GM12878 (cell line): ENCODE data around the gene COL20A1. TPM values are rescaled to one million over a fixed set of nuclear protein-coding genes. Genes with fewer than 3 reads are reported as not detected.

Source experiments
- ATAC-seq: fragments of 200-7000 bp; cut with Tn5 transposase; 3 replicates; pipeline ENCODE4 v1.9.1; 2020; ENCODE audit warnings: mild to moderate bottlenecking, moderate library complexity
- BruUV-seq: library from RNA; stranded (reverse); fragments of 400-500 nt; replicated peaks from 2 replicates; lab custom pipeline; 2021; lab: Mats Ljungman, UMichigan
- CTCF ChIA-PET: fragments of 300-600 bp; sonication (Branson Sonifier 250); formaldehyde crosslinking; extraction: SDS; loops from one replicate; lab custom pipeline; 2021; ENCODE audit warnings: inconsistent platforms; lab: Yijun Ruan, JAX
- POLR2A ChIA-PET: fragments of 350-600 bp; formaldehyde crosslinking; extraction: SDS; loops from one replicate; lab custom pipeline; 2021; ENCODE audit warnings: inconsistent platforms; lab: Charles Lee
- RAD21 ChIA-PET: fragments of 300-600 bp; sonication (Branson Sonifier 250); formaldehyde crosslinking; loops from one replicate; lab custom pipeline; 2023; ENCODE audit warnings: antibody characterized with exemption; ENCODE audit not compliant: unreplicated experiment; lab: Charles Lee
- SMC1A ChIA-PET: fragments of 300-600 bp; sonication (Branson Sonifier 250); formaldehyde crosslinking; loops from one replicate; lab custom pipeline; 2023; ENCODE audit not compliant: unreplicated experiment, uncharacterized antibody; lab: Charles Lee
- DNase-seq: peaks from one replicate; pipeline ENCODE4 v3.0.0-alpha.2; 2011; ENCODE audit warnings: low read depth, low spot score
- FAIRE-seq: peaks from 3 replicates; lab custom pipeline; 2011; peaks lifted over from hg19 to GRCh38; lab: Jason Lieb, UNC
- H2AFZ ChIP-seq: 2 replicates; pipeline ENCODE4 v1.6.0; 2011; ENCODE audit warnings: low read depth, low read length, control low read depth; ENCODE audit not compliant: control insufficient read depth
- H3K27ac ChIP-seq: 2 replicates; pipeline ENCODE4 v1.5.1; 2011; ENCODE audit warnings: control low read depth; ENCODE audit not compliant: control insufficient read depth, insufficient read depth
- H3K27me3 ChIP-seq, 2 experiments: replicated peaks in 1 of 2; 2 replicates each; pipeline versions ENCODE4 v1.6.0 to v1.6.1; 2011; ENCODE audit warnings: low read length in 1 of 2; ENCODE audit not compliant: control insufficient read depth in 2 of 2, insufficient read depth in 2 of 2
- H3K36me3 ChIP-seq, 2 experiments: 2 replicates each; pipeline ENCODE4 v1.5.1; 2011; ENCODE audit warnings: low read length in 1 of 2; ENCODE audit not compliant: control insufficient read depth in 2 of 2, insufficient read depth in 2 of 2
- H3K4me1 ChIP-seq: 2 replicates; pipeline ENCODE4 v1.6.1; 2011; ENCODE audit warnings: mild to moderate bottlenecking, low read length, moderate library complexity, mixed read lengths; ENCODE audit not compliant: control insufficient read depth, insufficient read depth
- H3K4me2 ChIP-seq: 2 replicates; pipeline ENCODE4 v1.6.0; 2011; ENCODE audit warnings: control low read depth; ENCODE audit not compliant: control insufficient read depth, insufficient read depth
- H3K4me3 ChIP-seq: fragments of 200-600 bp; sonication (generic); 2 replicates; pipeline ENCODE4 v1.5.1; 2016
- H3K79me2 ChIP-seq: 2 replicates; pipeline ENCODE4 v1.6.0; 2011; ENCODE audit warnings: low read length; ENCODE audit not compliant: control insufficient read depth, insufficient read depth
- H3K9ac ChIP-seq: 2 replicates; pipeline ENCODE4 v1.8.0; 2011; ENCODE audit warnings: low read length, control low read depth, mixed read lengths; ENCODE audit not compliant: control insufficient read depth, insufficient read depth
- H3K9me3 ChIP-seq: replicated peaks from 3 replicates; pipeline ENCODE4 v1.5.1; 2011; ENCODE audit warnings: mild to moderate bottlenecking, low read length; ENCODE audit not compliant: control insufficient read depth, insufficient read depth
- H4K20me1 ChIP-seq: 2 replicates; pipeline ENCODE4 v1.6.0; 2011; ENCODE audit not compliant: control insufficient read depth, insufficient read depth
- BACH1 ChIP-seq: fragments of 450-650 bp; IDR thresholded peaks from 2 replicates; pipeline ENCODE4 v1.6.1; 2017; ENCODE audit warnings: mild to moderate bottlenecking, borderline replicate concordance
- HCFC1 ChIP-seq: fragments of 150-350 bp; IDR thresholded peaks from 2 replicates; pipeline ENCODE4 v1.6.1; 2014; ENCODE audit warnings: low read length
- KDM1A ChIP-seq: fragments of 200-600 bp; sonication (generic); IDR thresholded peaks from 2 replicates; pipeline ENCODE4 v1.6.1; 2016; ENCODE audit warnings: borderline replicate concordance
- PAX8 ChIP-seq: fragments of 450-650 bp; IDR thresholded peaks from 2 replicates; pipeline ENCODE4 v1.6.1; 2017; ENCODE audit warnings: mild to moderate bottlenecking, moderate library complexity
- POLR2A ChIP-seq: IDR thresholded peaks from 2 replicates; pipeline ENCODE4 v1.6.1; 2011; ENCODE audit warnings: low read depth, mild to moderate bottlenecking, low read length
- POLR2AphosphoS5 ChIP-seq: IDR thresholded peaks from 2 replicates; pipeline ENCODE4 v1.6.1; 2011; ENCODE audit warnings: mild to moderate bottlenecking, low read length, inconsistent platforms
- SPI1 ChIP-seq: IDR thresholded peaks from 2 replicates; pipeline ENCODE4 v1.6.1; 2011; ENCODE audit warnings: low read depth, mild to moderate bottlenecking, low read length, moderate library complexity, borderline replicate concordance; ENCODE audit not compliant: insufficient read depth
- SRF ChIP-seq, 2 experiments: IDR thresholded peaks; 2 replicates each; pipeline ENCODE4 v1.6.1; 2011; ENCODE audit warnings: low read depth in 2 of 2, low read length in 2 of 2, mild to moderate bottlenecking in 1 of 2, moderate library complexity in 1 of 2
- ZNF384 ChIP-seq: IDR thresholded peaks from 2 replicates; pipeline ENCODE4 v1.6.1; 2012; ENCODE audit warnings: low read depth, mild to moderate bottlenecking, low read length, improper control_type of control experiment, borderline replicate concordance
- WGBS: methylation state at CpG from one replicate; pipeline ENCODE4 v1.1.6; 2016; ENCODE audit warnings: low lambda C conversion rate; ENCODE audit not compliant: insufficient replicate concordance, insufficient coverage; ENCODE audit errors: missing lambda C conversion rate; 5-methylcytosine and 5-hydroxymethylcytosine counted together
- in situ Hi-C: fragments of 300-500 bp; cut with MboI; formaldehyde crosslinking; loops from 9 replicates; pipeline ENCODE4 v1.14.3; 2018; ENCODE audit warnings: mixed read lengths
- intact Hi-C: fragments of 100-400 bp; cut with micrococcal nuclease; formaldehyde crosslinking; loops from one replicate; pipeline ENCODE4 v1.14.2; 2022; ENCODE audit not compliant: unreplicated experiment
- polyA plus RNA-seq, 11 experiments: library from polyadenylated mRNA; depleted of rRNA in 4 of 11; unstranded in 6 of 11; stranded (reverse) in 5 of 11; fragments of >200 nt; fragmentation: Nextera tagmentation in 4 of 11; fragmentation: Illumina TruSeq in 1 of 11; extraction: Ambion mirVana in 4 of 11; extraction: Trizol in 1 of 11; gene quantifications; 1 replicate in 1 of 11; 2 replicates in 10 of 11; pipeline versions ENCODE4 v1.2.1 to v1.2.3, GENCODE V29; 2011 to 2016; ENCODE audit warnings: inconsistent platforms in 2 of 11, missing spikeins in 2 of 11, low read depth in 1 of 11
- total RNA-seq, 4 experiments: library from RNA; depleted of rRNA in 3 of 4; stranded (reverse); fragments of >200 nt in 3 of 4; fragmentation: Illumina TruSeq in 1 of 4; extraction: Trizol in 1 of 4; gene quantifications; 2 replicates each; pipeline versions ENCODE4 v1.2.1 to v1.2.3, GENCODE V29; 2013 to 2021
- TF ChIP-seq, protein P1 (sequence below): fragments of 450-650 bp; conservative IDR thresholded peaks from 2 replicates; pipeline ENCODE4 v1.6.1; 2017; ENCODE audit warnings: mild to moderate bottlenecking, moderate library complexity
- TF ChIP-seq, protein P2 (sequence below): fragments of 450-650 bp; IDR thresholded peaks from 2 replicates; pipeline ENCODE4 v1.6.1; 2017; ENCODE audit warnings: antibody characterized with exemption, mild to moderate bottlenecking, moderate library complexity

COL20A1 gene
- total and polyA plus RNA-seq, 10 of the 15 experiments (the other 5 are each of a cell fraction or from before 2014, with no cell fraction given) = not detected

DNA sequence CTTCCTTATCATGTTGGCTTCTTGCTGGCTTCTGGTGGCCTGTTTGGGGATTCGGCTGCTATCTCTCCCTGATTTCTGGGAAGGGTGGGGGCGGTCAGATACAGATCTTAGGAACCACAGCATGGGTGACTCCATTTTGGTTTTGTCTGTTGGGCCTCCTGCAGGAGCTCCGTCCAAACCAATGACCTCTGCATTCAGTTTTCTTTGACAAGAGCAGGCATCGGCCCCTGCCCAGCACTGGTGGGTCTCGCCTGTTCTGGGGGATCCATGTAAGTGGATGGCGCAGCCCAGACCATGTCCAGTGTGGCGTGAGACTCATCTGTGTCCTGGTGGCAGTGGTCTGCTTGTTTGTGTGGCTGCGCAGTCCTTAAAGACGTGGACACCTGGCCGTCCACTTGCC is 29.0 kb upstream of the COL20A1 start:
- SMC1A ChIA-PET = no interaction called here
- CTCF ChIA-PET = no interaction called here
- in situ Hi-C loops (no loop called here), intact Hi-C loops (no loop called here)
- WGBS = 29% methylated on average over 10 of the region's 10 CpGs
- RAD21 ChIA-PET = no interaction called here
- Histone ChIP-seq H3K9ac (no peak overlapping the region), H3K79me2 (no peaks in the 10 kb centered on the region), H3K4me1 (no peaks in the 10 kb centered on the region), H3K4me3 (no peak overlapping the region), H3K4me2 (no peak overlapping the region), H2AFZ (no peak overlapping the region), H3K36me3 (no peaks in the 10 kb centered on the region), H3K27ac (no peak overlapping the region), H4K20me1 (no peaks in the 10 kb centered on the region), H3K9me3 (no peaks in the 10 kb centered on the region), H3K27me3 (peaks cover 0 to 5% of the 10 kb centered on the region in 2 experiments; a peak in 2 of 4 replicates)
- FAIRE-seq (no peak), ATAC-seq (no peak), DNase-seq (no peak)
- TF ChIP-seq POLR2A (no peak), SRF (IDR thresholded peaks at IDR 0.05; ENCODE audit: low read depth in 2 of 2, low read length in 2 of 2) (no peak), HCFC1 (no peak), PAX8 (no peak), POLR2AphosphoS5 (no peak), BACH1 (no peak), SPI1 (no peak), KDM1A (no peak), ZNF384 (no peak)
- TF ChIP-seq, protein P1, sequence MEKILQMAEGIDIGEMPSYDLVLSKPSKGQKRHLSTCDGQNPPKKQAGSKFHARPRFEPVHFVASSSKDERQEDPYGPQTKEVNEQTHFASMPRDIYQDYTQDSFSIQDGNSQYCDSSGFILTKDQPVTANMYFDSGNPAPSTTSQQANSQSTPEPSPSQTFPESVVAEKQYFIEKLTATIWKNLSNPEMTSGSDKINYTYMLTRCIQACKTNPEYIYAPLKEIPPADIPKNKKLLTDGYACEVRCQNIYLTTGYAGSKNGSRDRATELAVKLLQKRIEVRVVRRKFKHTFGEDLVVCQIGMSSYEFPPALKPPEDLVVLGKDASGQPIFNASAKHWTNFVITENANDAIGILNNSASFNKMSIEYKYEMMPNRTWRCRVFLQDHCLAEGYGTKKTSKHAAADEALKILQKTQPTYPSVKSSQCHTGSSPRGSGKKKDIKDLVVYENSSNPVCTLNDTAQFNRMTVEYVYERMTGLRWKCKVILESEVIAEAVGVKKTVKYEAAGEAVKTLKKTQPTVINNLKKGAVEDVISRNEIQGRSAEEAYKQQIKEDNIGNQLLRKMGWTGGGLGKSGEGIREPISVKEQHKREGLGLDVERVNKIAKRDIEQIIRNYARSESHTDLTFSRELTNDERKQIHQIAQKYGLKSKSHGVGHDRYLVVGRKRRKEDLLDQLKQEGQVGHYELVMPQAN = no peak
- TF ChIP-seq, protein P2, sequence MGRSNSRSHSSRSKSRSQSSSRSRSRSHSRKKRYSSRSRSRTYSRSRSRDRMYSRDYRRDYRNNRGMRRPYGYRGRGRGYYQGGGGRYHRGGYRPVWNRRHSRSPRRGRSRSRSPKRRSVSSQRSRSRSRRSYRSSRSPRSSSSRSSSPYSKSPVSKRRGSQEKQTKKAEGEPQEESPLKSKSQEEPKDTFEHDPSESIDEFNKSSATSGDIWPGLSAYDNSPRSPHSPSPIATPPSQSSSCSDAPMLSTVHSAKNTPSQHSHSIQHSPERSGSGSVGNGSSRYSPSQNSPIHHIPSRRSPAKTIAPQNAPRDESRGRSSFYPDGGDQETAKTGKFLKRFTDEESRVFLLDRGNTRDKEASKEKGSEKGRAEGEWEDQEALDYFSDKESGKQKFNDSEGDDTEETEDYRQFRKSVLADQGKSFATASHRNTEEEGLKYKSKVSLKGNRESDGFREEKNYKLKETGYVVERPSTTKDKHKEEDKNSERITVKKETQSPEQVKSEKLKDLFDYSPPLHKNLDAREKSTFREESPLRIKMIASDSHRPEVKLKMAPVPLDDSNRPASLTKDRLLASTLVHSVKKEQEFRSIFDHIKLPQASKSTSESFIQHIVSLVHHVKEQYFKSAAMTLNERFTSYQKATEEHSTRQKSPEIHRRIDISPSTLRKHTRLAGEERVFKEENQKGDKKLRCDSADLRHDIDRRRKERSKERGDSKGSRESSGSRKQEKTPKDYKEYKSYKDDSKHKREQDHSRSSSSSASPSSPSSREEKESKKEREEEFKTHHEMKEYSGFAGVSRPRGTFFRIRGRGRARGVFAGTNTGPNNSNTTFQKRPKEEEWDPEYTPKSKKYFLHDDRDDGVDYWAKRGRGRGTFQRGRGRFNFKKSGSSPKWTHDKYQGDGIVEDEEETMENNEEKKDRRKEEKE = no peak
- BruUV-seq = no TSS peak
- POLR2A ChIA-PET = no interaction called here
